ENCODE results near the gene PALLD.
A peak's percentile ranks its signal among the peaks of the same experiment; 100 is the strongest.

PALLD gene

DNA sequence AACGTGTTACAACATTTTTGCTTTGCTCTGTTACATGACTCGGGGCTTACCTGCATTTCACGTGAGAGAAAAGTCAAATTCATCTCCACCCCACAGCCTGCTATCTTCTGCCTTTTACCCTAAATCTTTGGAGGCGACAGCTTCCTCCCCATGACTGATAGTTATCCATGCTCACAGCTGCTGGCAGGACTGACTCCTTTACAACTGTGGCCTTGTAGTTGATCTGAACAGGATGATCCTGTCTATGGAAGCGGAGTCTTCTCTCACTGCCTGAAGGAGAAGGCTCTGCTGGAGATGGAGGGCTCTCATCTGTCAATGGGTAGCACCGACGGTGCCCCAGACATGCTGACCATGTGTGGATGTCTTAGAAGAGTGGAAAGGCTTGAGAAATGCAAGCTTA, 362.2 kb downstream of the PALLD start:
- DNase-seq: no peak

DNA sequence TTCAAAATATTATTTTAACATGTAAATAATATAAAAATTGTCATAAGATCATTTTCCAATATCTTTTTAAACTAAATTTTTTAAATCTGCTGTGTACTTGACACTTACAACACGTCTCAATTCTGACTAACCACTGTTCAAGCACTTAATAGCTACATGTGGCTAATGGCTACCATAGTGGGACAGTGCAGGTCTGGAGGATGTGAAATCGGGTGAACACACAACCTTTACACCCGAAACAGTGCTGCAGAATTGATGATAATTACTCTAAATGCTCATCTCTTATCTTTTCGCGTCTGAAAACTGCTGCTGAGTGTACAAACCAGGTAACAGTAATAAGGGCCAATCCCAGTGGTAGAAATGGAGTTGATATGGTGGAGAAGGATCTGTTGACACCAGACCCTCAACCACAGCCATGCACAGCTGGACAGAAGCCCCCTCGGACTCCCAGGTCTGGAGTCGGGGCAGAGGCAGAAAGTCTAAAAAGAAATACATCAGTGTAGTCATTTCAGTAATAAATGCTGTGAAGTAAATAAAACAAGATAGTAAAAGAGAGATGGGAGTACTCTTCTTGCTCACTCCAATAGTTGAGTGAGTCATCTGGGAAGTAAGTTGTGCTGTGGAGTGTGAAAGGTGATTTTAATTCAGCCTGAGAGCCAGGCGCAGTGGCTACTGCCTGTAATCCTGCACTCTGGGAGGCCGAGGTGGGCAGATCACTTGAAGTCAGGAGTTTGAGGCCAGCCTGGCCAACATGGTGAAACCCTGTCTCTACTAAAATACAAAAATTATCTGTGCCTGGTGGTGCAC, 363.2 kb downstream of the PALLD start:
- peak in 1 of 5 donors; percentile 45 for DNase-seq

DNA sequence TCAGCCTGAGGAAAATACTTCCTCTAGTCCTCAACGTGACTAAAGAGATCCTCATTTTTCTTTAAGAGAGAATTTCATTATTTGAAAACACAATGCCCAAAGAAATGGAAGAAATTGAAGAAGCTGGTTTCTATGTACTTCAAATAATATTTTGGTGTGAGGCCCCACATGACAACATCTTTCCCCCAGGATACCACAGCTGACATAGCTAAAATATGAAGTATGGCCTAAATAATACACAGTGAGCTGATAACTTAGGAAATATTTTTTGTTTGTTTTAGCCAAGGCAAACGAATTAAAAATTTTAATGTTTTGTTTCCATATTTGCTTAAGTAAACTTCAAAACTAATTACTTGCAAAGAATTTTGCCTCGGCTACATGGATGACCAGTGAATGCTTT, 364.0 kb downstream of the PALLD start:
- DNase-seq: no peak

DNA sequence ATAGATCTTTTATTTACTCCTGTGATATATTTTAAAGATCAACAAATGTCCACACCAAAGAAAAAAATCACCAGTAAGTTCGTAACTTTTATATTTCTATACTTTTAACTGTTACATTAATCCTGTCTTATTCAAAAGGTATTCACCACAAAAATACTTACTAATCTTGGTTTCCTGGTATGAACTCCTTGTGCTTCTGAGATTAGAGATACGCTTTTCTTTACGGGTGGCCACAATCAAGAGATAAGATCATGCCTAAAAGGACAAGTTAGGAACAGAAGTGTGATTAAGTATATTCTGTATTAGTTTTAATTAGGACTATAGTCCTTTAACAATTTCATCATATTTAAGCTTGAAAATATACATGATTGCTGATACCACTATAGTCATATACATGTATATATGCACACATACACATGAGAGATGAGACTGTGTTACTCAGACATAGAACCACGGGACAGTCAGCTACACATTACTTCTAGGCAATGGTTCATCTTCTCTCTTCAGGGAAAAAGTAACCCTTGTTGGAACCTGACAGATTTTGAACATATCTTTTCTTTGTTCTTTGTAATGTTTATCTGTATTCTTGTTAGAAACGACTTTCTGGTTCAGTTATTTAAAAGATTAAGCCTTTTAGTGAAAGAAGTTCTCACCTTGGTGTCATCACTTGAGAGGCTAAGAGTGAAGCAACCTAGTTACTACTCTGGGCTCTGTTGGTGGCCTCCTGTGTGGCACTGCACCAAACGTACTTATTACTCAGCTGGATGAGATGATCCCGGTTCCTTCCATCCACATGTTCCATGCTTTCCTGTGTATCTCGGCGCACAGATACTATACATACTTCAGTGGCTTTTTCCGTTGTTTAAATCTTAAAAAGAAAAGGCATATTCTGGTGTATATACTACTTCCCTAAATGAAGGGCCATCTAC, 367.1 kb downstream of the PALLD start:
- peak in 1 of 5 donors; percentile 32 for DNase-seq

DNA sequence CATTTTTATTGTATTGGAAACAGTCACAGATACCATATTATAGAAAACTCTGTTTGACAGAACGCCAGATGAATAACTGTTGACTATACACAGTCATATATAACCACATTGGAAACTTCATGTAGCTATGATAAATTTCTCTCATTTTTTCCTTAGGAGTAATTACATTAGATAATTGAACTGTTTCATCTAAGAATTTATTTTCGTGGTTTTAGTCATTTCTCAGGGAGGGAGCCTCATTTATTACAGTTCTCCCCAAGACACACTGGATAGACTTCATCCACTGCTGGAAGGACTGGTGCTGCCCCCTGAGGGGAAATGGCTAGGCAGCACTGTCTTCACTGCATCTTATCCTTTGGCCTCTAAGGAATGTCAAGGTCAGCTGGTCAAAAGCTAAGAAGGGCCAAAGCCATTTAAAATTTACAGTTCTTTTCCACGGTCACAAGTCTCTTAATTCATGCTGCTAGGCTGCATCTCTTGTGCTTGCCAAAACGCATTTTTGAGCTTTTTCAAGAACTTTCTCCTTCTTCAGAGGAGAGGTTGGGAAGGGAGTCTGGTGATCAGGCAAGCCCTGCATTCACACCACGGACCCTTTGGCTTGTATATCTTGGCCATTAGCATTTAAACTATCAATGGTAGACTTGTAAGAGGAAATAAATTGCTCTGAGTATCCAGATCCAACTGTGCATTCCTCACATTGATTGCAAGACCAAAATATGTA, 368.1 kb downstream of the PALLD start:
- no peak for DNase-seq

DNA sequence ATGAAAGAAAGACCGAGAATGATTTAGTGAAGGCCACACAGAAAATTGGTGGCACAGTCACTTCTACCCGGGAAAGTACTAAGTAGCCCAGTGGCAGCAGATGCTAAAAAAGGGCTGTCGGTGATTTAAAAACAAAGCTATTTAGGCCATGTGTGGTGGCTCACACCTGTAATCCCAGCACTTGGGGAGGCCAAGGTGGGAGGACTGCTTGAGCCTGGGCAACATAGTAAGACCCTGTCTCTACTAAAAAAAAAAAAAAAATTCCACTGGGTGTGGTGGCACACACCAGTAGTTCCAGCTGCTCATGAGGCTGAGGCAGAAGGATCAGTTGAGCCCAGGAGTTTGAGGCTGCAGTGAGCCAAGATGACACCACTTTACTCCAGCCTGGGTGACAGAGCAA, 369.0 kb downstream of the PALLD start:
- DNase-seq: no peak

DNA sequence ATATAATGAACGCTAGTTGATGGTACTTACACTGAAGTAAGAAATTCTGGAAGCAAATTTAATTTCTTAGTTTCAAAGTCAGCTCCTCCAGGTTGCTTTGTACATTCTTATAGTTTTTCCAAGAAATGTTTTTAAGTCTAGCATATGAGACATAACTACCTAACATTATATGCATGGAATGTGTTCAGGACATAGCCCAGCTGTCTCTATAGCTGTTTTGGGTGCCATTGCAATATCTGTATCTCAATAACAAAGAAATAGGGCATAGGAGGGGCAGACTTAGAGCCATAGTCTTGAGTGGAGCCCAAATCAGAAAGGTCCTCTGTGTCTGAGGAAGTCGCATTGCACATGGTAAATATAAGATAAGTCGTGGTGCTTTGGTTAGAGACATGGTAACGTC, 369.8 kb downstream of the PALLD start:
- no peak for DNase-seq

DNA sequence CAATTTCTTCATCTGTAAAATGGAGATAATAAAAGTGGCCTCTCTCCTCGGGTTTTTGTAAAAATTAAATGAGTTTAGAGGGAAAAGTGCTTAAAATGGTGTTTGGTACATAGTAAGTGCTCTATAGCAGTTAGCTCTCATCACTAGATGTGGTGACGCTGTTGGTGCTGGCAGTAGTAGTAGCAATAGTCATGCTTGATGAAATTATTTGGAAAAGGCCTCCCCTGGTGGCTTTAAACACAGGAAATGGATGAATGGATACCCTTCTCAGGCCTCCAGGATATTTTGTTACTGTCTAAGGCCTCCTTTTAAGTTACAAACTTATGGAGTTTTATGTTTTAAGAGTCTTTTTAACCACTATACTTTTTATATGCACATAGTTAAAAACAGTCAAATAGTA, 370.3 kb downstream of the PALLD start:
- DNase-seq: no peak

DNA sequence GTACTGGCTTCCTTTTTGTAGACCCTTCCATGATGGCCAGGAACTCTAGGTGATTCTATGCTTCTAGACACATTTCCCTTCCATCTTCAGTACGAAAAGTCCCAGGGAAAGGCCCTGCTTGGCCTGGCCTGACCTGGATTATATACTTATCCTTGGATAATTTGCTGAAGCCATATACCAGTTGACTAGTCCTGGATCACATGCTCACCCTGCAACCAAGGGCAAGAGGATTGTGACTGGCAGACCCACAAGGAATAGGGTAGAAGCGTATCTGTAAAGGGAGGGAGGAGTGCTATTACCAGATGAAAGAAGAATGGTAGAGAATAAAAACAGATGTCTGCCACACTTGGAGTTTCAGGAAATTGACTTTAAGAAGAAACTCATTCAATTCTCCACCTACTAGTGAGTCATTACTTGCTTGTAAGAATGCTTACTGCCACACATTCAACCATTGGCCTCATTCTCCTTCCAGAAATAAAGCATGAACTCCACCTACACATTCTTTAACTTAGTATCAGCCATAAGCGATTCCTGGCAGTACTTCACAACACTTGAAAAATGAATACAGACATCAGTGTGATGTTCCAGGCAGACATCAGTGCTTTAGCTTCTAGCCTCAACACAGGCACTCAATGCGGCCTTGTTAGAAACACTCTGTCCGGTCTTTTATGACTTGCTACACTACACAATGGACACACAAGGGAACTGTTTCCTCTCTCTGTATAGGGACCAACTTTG, 371.4 kb downstream of the PALLD start:
- DNase-seq: peak in 1 of 5 donors; percentile 23

DNA sequence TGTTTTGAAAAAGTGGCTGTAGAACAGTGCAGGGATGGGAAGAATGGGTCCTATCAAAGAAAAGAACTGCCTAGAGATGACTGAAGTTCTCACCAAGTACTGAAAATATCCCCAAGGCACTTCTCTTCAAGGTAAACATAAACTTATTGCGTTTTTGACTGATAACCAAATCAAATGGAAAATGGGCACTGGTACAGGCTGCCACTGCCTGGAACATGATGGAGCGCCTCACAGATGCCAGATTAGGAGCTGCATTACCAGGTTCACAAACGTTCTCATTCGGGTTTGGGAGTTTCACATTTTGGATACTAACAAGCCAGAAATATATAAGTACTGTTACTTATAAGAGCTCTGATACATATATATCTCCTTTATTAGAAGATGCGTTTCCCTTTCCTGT, 371.9 kb downstream of the PALLD start:
- DNase-seq: no peak

DNA sequence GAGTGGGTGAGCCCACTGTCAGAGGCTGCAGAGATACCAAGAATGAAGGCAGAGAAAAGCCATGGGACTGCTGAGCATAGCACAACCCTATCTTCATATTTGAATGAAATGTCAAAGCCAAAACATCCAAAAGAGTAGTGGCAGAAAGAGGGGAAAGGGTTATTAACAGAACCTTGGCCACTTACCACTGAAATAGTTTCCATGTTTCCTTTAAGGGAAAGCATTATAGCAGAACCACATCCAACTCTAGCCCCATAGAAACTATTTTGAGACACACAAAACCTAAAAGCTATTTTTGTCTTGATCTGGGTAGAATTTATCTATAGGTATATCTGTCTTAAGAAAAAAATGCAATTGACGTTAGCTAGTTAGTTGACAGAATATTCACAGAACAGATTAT, 373.2 kb downstream of the PALLD start:
- DNase-seq: no peak

DNA sequence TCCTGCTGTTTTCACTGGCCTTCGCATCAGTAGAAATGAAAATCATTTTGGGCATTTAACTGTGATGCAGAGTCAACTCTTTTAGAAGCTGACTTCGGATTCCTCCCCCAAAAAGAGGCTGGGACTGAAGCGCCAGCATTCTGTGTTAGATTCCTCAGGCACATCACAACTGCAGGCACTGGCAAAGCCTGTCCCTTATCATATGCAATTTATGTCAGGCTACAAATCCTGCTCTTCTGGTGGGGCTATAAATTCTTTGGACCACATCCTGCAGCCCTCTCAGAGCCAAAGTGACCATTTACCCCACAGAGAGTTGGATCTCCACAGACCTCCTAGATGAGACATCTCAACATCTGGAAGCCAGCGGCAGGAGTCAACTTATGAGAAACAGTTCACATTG, 374.8 kb downstream of the PALLD start:
- no peak for DNase-seq

DNA sequence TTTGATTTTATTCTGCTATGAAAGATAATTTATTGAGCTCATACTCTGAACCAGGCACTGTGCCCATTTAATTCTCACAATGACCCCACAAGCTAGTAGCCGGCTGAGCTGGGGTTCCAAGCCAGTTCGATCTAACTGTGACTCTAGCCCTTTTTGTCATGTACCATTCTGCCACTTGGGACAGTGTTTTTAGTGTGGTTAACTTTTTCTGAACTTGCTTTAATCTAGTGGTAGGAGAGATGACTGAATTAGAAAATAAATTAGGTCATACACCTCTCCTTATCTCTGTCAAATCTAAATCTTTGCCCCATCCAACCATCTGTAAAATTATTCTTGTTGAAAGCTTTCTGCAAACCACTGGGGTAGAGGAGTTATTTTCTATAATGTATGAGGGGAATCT, 377.2 kb downstream of the PALLD start:
- DNase-seq: no peak

DNA sequence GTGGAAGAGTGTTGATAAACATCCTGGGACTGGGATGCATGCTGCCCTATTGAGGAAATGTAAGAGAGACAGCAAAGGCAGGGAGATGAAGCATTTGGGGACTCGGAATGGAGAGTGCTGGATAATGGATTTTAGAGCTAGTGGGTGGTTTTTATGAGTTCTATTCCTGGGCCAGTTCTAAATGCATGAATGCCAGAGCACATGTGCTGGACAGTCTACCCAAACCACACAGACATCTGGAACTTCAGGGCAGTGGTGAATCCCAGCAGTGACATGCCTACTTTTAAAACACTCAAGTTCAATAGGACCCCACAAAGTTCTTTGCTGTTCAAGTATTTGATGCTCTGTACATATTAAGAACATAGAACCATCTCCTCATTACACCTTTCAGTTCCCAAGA, 379.3 kb downstream of the PALLD start:
- DNase-seq: no peak

DNA sequence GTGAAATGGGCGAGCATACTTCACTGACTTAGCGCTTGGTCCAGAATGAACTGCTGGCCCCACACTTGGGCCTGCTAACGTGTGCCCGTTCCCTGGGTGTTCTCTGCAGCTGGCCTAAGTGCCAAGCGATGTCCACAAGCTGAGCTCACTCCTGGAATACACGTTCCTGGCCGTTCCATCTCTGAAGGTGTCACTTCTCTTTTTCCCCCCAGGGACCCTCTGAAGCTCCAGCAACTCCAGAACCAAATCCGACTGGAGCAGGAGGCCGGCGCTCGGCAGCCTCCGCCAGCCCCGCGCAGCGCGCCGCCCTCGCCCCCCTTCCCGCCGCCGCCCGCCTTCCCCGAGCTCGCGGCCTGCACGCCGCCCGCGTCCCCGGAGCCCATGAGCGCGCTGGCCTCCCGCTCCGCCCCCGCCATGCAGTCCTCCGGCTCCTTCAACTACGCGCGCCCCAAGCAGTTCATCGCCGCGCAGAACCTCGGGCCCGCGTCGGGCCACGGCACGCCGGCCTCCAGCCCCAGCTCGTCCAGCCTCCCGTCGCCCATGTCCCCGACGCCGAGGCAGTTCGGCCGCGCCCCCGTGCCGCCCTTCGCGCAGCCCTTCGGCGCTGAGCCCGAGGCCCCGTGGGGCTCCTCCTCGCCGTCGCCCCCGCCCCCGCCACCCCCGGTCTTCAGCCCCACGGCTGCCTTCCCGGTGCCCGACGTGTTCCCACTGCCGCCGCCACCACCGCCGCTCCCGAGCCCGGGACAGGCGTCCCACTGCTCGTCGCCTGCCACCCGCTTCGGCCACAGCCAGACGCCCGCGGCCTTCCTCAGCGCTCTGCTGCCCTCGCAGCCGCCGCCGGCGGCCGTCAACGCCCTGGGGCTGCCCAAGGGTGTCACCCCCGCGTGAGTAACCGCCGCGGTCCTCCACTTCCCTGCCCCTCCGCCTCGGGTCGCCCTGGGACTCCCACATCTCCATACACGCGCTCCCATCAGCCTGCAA, 380.9 kb downstream of the PALLD start:
- peak in 1 of 5 donors; percentile 12 for DNase-seq

DNA sequence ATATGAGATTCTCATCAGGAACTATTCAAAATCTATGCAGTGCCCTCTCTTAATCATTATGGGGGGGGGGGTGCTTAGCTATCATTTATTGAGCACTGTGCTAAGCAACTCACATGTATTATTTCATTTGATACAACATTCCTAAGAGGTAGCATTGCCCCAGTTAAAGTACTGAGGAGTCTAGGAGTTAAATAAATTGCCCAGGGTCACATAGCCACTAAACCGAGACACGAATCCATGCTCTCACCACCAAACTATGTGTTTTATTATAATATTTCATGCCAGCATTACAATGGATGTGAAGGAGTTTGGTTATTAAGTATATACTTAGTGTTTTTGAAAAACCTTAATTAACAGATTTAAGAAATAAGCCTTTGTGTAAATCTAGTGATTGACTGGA, 381.8 kb downstream of the PALLD start:
- no peak for DNase-seq

DNA sequence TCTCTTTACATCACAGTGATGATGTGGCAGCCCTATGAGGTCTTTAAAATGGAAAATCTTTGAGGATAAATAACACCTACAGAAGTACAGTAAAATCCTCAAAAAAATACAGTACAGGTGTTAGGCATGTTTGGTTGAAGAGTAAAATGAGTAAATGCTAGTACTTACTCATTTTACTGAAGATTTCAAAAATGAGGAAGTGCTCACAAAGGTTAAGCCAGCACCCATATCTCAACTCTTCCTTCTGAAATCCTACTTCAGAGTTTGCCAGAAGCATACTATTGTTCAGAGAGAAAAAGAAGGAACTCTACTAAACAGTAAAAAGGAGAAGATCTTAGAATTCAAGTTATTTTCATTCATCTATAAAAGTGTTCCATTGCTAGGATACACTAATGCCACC, 382.3 kb downstream of the PALLD start:
- DNase-seq: no peak

DNA sequence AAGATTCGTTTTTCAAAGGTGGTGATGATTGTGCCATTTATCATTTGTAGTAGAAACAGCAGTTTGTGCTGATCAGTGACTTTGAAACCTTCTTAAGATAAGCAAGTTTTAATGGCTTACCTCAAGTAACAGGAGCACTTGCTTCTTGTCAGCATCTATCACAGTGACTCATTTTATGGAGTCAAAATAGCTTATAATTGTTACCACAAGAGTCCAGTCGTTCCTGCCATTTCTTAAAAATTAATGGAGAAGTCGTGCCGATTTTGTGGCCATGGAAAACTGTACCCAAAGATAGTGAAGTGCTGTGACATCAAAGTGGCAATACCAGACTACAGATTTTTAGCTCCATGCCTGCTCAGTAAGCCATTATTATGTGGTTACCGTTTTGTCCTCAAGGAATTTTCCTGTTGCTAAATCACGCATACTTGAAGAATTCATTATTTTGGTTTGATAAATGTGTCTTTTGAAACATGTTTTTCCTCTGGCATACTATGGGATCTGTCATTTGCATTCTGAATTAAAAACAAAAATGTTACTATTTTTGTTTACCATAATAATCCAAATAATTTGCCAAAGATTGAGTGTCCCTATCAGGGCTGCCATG, 383.3 kb downstream of the PALLD start:
- no peak for DNase-seq

DNA sequence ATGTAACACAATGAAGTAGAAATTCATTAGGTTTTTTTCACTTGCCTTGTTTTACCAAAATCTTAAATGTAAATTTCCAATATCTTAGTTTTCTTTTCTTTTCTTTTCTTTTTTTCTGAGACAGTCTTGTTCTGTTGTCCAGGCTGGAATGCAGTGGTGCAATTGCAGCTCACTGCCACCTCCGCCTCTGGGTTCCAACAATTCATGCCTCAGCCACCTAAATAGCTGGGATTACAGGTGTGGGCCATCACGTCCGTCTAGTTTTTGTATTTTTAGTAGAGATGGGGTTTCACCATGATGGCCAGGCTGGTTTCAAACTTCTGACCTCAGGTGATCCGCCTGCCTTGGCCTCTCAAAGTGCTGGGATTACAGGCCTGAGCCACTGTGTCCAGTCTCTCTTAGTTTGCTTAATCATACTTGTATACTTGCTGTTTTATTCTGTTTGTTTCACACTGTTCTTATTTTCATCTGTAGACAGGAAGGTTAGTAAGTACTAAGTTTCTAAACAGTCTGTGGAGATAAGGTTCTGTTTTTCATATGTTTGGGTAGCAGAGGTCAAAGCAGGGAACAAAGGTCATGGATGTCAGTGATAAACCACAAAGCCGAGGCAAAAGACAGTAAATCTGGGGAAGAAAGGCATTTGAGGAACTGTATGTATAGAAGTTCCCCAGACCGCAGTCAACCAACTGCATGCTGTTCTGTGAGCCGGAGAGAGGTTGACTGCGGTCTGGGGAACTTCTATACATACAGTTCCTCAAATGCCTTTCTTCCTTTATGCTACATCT, 384.2 kb downstream of the PALLD start:
- no peak for DNase-seq

All from T-helper 1 cell (primary cell).